Ovary (tissue), 9 donors: ENCODE data around the gene ANKDD1B. TPM values are rescaled to one million over a fixed set of nuclear protein-coding genes. Genes with fewer than 3 reads are reported as not detected.

Experiments
- DNase-seq, 5 donors: peaks; one replicate each; pipeline ENCODE4 v3.0.0-alpha.2; 2019 to 2020
- H3K27ac ChIP-seq, 2 donors: fragments of 200-600 bp; one replicate each; pipeline versions ENCODE4 v1.5.1 to v1.8.0; 2019 to 2022
- H3K27me3 ChIP-seq: fragments of 200-600 bp; one replicate; pipeline ENCODE4 v1.8.0; 2022
- H3K36me3 ChIP-seq: fragments of 200-600 bp; sonication (generic); one replicate; pipeline ENCODE4 v1.5.1; 2019
- H3K4me1 ChIP-seq: one replicate; pipeline ENCODE4 v1.8.1; 2013; ENCODE audit warnings: mild to moderate bottlenecking, moderate library complexity; ENCODE audit not compliant: insufficient read depth
- H3K4me3 ChIP-seq: fragments of 200-600 bp; sonication (generic); one replicate; pipeline ENCODE4 v1.5.1; 2017
- H3K9me3 ChIP-seq, 2 donors: fragments of 200-600 bp in 1 of 2; sonication (generic) in 1 of 2; one replicate each; pipeline versions ENCODE4 v1.5.1 to v1.8.1; 2013 to 2019; ENCODE audit warnings: mild to moderate bottlenecking in 1 of 2, moderate library complexity in 1 of 2
- CTCF ChIP-seq, 3 donors: fragments of 450-650 bp in 2 of 3; fragments of 200-600 bp in 1 of 3; IDR thresholded peaks; one replicate each; pipeline versions ENCODE4 v1.5.1 to v1.8.0; 2016 to 2022; ENCODE audit warnings: antibody characterized with exemption in 3 of 3, mild to moderate bottlenecking in 1 of 3
- EP300 ChIP-seq: sonication (generic); formaldehyde crosslinking; IDR thresholded peaks from one replicate; pipeline ENCODE4 v1.6.1; 2017; ENCODE audit warnings: antibody characterized with exemption
- POLR2A ChIP-seq: fragments of 450-650 bp; IDR thresholded peaks from one replicate; pipeline ENCODE4 v1.6.1; 2017; ENCODE audit warnings: antibody characterized with exemption, mild to moderate bottlenecking, moderate library complexity
- WGBS, 3 donors: extraction: QIAGEN DNeasy Blood & Tissue Kit in 1 of 3; methylation state at CpG; one replicate each; pipeline versions ENCODE4 v1.1.5 to v1.1.7; 2013 to 2017; 5-methylcytosine and 5-hydroxymethylcytosine counted together
- intact Hi-C, 4 donors: fragments of 100-400 bp; cut with DNase I; formaldehyde crosslinking; loops; one replicate each; pipeline versions ENCODE4 v1.11.0 to v1.15.1; 2022 to 2023
- polyA plus RNA-seq, 2 donors: library from polyadenylated mRNA; stranded (reverse); fragments of 200-250 nt in 1 of 2; fragments of 350-450 nt in 1 of 2; fragmentation: Illumina TruSeq in 1 of 2; extraction: RNeasy Lipid Tissue Mini Kit (QIAGEN cat#74804) in 1 of 2; gene quantifications; one replicate each; pipeline ENCODE4 v1.2.3, GENCODE V29; 2013 to 2014
- total RNA-seq, 7 donors: library from RNA; depleted of rRNA in 2 of 7; stranded (reverse); fragments of >200 nt in 2 of 7; fragmentation: NEBNext Ultra II Directional in 3 of 7; extraction: Animal tissue kit (Norgen Biotek cat#: 25700) in 3 of 7; gene quantifications; one replicate each; pipeline versions ENCODE4 v1.1.0 to v1.2.4, GENCODE V29; 2016 to 2023
- donor health status: DM: no; HTN: no; CAD: no; lungs with moderate emphysema.
- donor health status: DM: no; HTN: no; CAD: no.
- donor health status: Bipolar disorder and iron deficiency.
- donor health status: DM: yes; HTN: yes; CAD: no.
- donor health status: DM: no; HTN: no; CAD: no.
- donor health status: DM: yes; HTN: yes; CAD: no.

The ANKDD1B gene
- total and polyA plus RNA-seq, 9 donors, result 0.34 to 6.8 (median 0.79) TPM; not detected in 2

- TF ChIP-seq EP300 (no peak), POLR2A (no peak), CTCF (IDR thresholded peaks at IDR 0.05) (no peak)
- no peaks in the 10 kb centered on the region for H3K27me3 ChIP-seq
- intact Hi-C loops, result no loop called here
- no peak for DNase-seq
- H3K4me1 ChIP-seq, result no peaks in the 10 kb centered on the region
- no peak overlapping the region for H3K27ac ChIP-seq
- no peaks in the 10 kb centered on the region for H3K9me3 ChIP-seq
- WGBS, 3 donors, result 71 to 76% (median 74%) methylated on average over 1 of the region's 1 CpG
- H3K36me3 ChIP-seq, result no peaks in the 10 kb centered on the region
- H3K4me3 ChIP-seq, result no peak overlapping the region
Observed at GRCh38 chr5:75707911-75708509, 96.8 kb downstream of the ANKDD1B start.

GRCh38 chr5:75710637-75711036, 99.4 kb downstream of the ANKDD1B start:
- no peak overlapping the region for H3K4me3 ChIP-seq
- DNase-seq, result no peak
- H3K27me3 ChIP-seq, result no peaks in the 10 kb centered on the region
- no peaks in the 10 kb centered on the region for H3K4me1 ChIP-seq
- H3K9me3 ChIP-seq, result no peaks in the 10 kb centered on the region
- H3K36me3 ChIP-seq, result no peaks in the 10 kb centered on the region
- 81 to 94% (median 91%) methylated on average over 1 of the region's 1 CpG for WGBS, 3 donors
- no peak overlapping the region for H3K27ac ChIP-seq
- TF ChIP-seq POLR2A (no peak), CTCF (IDR thresholded peaks at IDR 0.05) (no peak), EP300 (no peak)
- intact Hi-C loops, result no loop called here

DNA sequence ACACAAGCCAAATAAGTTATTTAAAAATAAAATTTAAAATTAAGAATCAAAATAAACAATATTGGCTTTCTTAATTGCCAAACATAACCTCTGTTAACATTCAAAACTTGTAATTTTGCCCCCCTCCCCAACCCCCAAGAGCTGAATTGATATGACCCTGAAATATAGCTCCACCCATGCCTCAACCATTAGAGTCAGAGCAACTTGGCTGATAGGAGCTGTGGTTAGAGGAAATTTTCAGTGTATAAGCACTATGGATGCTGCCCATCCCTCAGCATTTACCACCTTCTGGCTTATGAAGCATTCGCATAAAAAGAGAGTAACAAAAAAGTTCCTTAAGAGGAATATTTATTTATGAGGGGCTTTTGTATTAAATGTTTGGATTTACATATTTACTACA, 99.9 kb downstream of the ANKDD1B start:
- no peaks in the 10 kb centered on the region for H3K36me3 ChIP-seq
- no peak overlapping the region for H3K27ac ChIP-seq
- no peak for TF ChIP-seq EP300
- TF ChIP-seq CTCF (IDR thresholded peaks at IDR 0.05), result no peak
- TF ChIP-seq POLR2A, result no peak
- no peak overlapping the region for H3K4me3 ChIP-seq
- no peaks in the 10 kb centered on the region for H3K27me3 ChIP-seq
- WGBS, 3 donors, result 97 to 100% (median 97%) methylated on average over 1 of the region's 1 CpG
- H3K4me1 ChIP-seq, result no peaks in the 10 kb centered on the region
- intact Hi-C loops, result no loop called here
- no peak for DNase-seq
- no peaks in the 10 kb centered on the region for H3K9me3 ChIP-seq

- Histone ChIP-seq H3K27ac (no peak overlapping the region), H3K4me1 (no peaks in the 10 kb centered on the region), H3K27me3 (no peaks in the 10 kb centered on the region), H3K36me3 (no peaks in the 10 kb centered on the region), H3K4me3 (no peak overlapping the region), H3K9me3 (no peaks in the 10 kb centered on the region)
- intact Hi-C loops, result no loop called here
- WGBS, 3 donors, result 94 to 96% (median 95%) methylated on average over 2 of the region's 2 CpGs
- TF ChIP-seq CTCF (IDR thresholded peaks at IDR 0.05) (no peak), POLR2A (no peak), EP300 (no peak)
- DNase-seq, result no peak
Observed at GRCh38 chr5:75712091-75712490, 100.8 kb downstream of the ANKDD1B start.
